H7 (cell line): Measurements from ENCODE around the gene USP48. TPM values are rescaled to one million over a fixed set of nuclear protein-coding genes. Genes with fewer than 3 reads are reported as not detected.
A peak's percentile ranks its signal among the peaks of the same experiment; 100 is the strongest.

Experiments
- DNase-seq: peaks from one replicate; pipeline ENCODE4 v3.0.0; 2012
- H3K27me3 ChIP-seq: 2 replicates; pipeline ENCODE4 v1.6.0; 2011; ENCODE audit warnings: mild to moderate bottlenecking, low read length; ENCODE audit not compliant: control insufficient read depth, insufficient read depth
- H3K36me3 ChIP-seq: replicated peaks from 2 replicates; pipeline ENCODE4 v1.5.1; 2011; ENCODE audit warnings: low read length; ENCODE audit not compliant: control insufficient read depth, insufficient read depth
- H3K4me3 ChIP-seq: 2 replicates; pipeline ENCODE4 v1.5.1; 2011; ENCODE audit warnings: low read depth, mild to moderate bottlenecking, control low read depth, low read length, moderate library complexity; ENCODE audit not compliant: insufficient read depth
- total RNA-seq: library from RNA; depleted of rRNA; stranded (reverse); fragments of >200 nt; shearing (Covaris generic); gene quantifications from 2 replicates; pipeline ENCODE4 v1.2.3, GENCODE V29; 2014

The USP48 gene
- total RNA-seq, 1 experiment from 2014 or later: 37.1 TPM

- no peaks in the 10 kb centered on the region for H3K36me3 ChIP-seq
- no peak for DNase-seq
- peaks cover 11% of the 10 kb centered on the region for H3K27me3 ChIP-seq
- no peak overlapping the region for H3K4me3 ChIP-seq
Measured at GRCh38 chr1:21662426-21663247, 120.3 kb downstream of the USP48 start.

DNA sequence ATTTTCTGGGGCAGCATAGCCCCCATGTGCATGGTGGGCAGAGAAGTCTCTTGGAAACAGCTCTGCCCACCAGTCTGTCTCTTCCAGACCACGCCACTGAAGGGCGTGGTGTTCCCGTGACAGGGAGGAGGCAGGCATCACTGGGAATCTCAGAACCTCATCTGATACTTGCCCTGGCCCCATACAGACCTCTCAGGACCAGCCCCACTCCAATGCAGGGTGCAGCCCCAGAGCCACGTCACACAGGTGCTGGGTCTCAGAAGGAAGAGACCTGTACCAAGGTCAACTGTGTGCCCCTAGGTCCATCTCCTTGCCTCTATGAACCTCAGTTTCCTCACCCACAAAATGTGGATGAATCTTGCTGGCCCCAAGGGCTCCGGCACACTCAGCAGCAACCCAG, 121.1 kb downstream of the USP48 start:
- peaks cover 11% of the 10 kb centered on the region for H3K27me3 ChIP-seq
- no peak for DNase-seq
- no peak overlapping the region for H3K4me3 ChIP-seq
- H3K36me3 ChIP-seq: no peaks in the 10 kb centered on the region

DNA sequence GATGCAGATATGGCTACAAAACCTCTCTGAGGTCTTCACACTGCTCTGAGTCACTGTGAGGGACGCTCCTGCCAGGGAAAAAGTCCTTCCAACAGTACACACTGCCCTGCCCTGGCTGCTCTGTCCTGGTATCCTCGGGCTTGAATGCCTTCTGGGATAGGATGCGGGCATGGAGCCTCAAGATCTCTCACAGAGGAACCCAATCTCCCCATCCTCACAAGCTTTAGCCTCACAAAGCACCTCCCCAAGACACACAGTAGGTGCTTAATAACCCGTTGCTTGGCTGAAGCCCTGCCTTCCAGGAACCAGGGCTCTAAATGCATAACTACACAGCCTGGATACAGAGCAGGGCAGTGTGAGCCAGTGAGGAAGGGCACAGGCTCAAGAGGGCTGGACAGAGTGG, 123.0 kb downstream of the USP48 start:
- Histone ChIP-seq H3K27me3 (peaks cover 11% of the 10 kb centered on the region), H3K36me3 (no peaks in the 10 kb centered on the region), H3K4me3 (no peak overlapping the region)
- no peak for DNase-seq

GRCh38 chr1:21659099-21659923, 123.6 kb downstream of the USP48 start:
- peaks cover 11% of the 10 kb centered on the region for H3K27me3 ChIP-seq
- peak overlapping the region; percentile 49 for H3K4me3 ChIP-seq
- DNase-seq: peak; percentile 100
- H3K36me3 ChIP-seq: no peaks in the 10 kb centered on the region

DNA sequence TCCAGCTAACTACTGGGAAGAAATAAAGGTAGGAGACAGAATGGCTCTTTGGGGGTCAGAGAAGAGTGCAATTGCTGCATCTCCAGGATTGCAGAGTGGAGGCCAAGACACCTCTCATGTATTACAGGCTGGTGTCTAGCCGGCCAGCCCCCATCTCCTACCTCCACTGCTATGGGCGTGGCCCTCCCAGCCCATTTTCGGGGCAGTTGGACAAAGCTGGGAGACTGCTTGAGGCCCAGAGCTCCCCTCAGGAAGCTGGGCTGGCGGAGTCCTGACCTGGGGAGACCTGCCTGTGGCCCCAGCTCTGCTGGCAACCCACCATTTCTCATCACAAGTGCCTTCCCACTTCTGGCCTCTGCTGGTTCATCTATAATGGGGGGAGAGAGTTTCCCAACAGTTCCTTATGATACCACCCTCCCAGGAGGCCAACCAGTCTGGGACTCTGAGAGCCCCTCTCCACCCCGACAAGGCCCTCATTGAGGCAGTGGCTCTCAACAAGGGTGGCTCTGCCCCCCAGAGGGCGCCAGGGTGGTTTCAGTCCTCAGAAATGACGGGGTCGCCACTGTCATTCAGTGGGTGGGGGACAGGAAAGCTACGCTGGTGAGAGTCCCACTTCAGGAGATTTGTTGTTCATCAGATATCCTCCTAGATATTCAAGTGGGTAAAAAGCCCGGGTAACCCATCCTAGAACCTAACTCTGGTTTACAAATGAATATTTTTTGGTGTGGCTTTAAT, 125.3 kb downstream of the USP48 start:
- peak; percentile 68 for DNase-seq
- H3K4me3 ChIP-seq: no peak overlapping the region
- H3K36me3 ChIP-seq: no peaks in the 10 kb centered on the region
- H3K27me3 ChIP-seq: peaks cover 14% of the 10 kb centered on the region

GRCh38 chr1:21655748-21656147, 127.2 kb downstream of the USP48 start:
- peak; percentile 93 for DNase-seq
- peaks cover 27% of the 10 kb centered on the region for H3K27me3 ChIP-seq
- no peaks in the 10 kb centered on the region for H3K36me3 ChIP-seq
- no peak overlapping the region for H3K4me3 ChIP-seq

DNA sequence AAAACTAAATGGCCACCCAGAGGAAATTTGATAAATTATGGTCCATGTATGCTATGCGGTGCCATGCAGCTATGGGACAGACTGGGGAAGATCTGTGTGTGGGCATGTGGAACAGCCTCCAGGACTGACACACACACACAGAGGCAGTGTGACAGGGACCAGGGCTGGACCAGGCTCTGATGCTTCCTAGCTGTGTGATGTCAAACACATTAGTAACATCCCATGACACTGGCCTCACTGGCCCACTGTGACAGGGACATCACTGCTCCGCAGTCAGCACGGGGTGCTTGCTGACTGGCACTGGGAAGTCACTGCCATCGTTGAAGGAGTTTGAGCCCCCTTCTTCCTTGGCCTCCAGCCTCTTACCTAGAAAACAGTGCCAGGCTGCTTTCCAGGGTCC, 127.7 kb downstream of the USP48 start:
- Histone ChIP-seq H3K36me3 (no peaks in the 10 kb centered on the region), H3K27me3 (peaks cover 28% of the 10 kb centered on the region), H3K4me3 (no peak overlapping the region)
- DNase-seq: no peak

- Histone ChIP-seq H3K27me3 (peaks cover 19% of the 10 kb centered on the region), H3K4me3 (no peak overlapping the region), H3K36me3 (no peaks in the 10 kb centered on the region)
- DNase-seq: no peak
Measured at GRCh38 chr1:21654209-21654608, 128.7 kb downstream of the USP48 start.

- no peak overlapping the region for H3K4me3 ChIP-seq
- H3K36me3 ChIP-seq: no peaks in the 10 kb centered on the region
- DNase-seq: peak; percentile 53
- peaks cover 19% of the 10 kb centered on the region for H3K27me3 ChIP-seq
Measured at GRCh38 chr1:21653744-21654100, 129.2 kb downstream of the USP48 start.

DNA sequence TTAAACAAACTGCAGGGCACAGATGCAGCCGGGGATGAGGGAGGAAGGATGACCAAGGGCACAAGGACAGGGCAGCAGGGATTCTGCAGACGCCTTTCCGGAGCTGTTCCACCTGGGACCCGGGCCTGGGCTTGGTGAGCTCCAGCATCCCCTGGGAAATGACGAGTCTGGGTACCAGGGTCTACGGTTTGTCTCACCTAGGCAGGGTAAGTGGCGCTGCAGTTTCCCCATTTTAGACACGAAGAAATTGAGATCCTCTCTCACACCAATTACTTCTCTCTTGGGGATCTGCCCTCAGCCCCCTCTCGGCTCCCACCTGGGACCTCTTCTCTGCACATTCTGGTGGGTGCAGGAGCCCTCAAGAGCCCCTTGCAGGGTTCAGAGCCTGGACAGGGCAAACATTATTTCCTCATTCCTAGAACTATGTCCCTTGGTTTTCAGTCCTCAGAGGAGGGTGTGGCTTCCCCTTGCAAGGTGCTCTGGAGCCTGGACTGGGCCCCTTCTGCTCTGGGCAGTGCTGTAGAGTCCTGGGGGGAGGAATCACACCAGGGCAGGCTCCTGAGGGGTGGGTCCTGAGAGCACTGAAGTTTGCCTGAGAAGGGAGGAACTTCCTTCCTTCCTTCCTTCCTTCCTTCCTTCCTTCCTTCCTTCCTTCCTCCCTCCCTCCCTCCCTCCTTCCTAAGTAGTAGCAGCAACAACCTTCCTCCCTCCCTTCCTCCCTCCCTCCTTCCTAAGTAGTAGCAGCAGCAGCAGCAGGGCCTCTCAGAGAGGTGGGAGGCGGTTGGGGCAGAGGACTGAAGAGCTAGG, 129.8 kb downstream of the USP48 start:
- no peak overlapping the region for H3K4me3 ChIP-seq
- DNase-seq: peak; percentile 57
- H3K27me3 ChIP-seq: peaks cover 19% of the 10 kb centered on the region
- no peaks in the 10 kb centered on the region for H3K36me3 ChIP-seq

DNA sequence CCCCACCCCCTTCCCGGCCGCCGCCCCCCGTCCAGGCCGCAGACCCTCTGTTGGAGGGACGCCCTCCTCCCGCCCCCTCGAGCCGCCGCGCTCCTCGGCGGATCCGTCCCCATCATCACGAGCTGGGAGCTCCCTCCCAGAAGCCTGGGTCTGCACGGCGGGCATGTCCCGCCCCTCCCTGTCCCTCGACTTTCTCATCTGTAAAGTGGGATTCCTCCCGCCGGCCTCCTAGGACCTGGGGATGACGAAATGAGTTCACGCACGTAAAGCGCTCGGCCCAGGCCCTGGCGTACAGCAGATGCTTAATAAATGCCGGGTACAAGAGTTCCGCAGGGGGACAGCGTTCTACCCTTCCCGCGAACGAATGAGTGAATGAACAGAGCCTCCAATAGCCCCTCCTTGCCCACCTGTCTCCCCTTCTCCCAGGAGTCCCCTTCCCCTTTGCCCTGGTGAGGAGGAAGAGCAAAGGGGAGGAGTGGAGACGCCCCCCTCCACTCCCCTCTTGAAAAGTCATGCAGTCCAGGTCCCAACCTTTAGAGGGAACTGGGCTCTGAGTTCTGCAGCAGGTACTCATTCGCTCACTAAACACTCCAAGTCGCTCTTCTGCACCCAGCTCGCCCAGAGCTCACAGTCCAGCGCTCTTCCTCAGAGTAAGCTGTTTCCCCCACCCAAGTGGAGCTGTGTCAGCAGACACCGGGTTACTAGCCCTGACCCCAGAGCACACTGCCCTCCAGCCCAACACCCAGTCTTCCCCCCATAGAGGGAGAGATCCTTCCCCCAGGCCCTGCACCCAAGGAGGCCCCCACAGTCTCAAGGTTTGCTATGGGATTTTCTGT, 130.6 kb downstream of the USP48 start:
- Histone ChIP-seq H3K36me3 (no peaks in the 10 kb centered on the region), H3K4me3 (peak overlapping the region; percentile 40), H3K27me3 (peaks cover 19% of the 10 kb centered on the region)
- DNase-seq: peak; percentile 83

DNA sequence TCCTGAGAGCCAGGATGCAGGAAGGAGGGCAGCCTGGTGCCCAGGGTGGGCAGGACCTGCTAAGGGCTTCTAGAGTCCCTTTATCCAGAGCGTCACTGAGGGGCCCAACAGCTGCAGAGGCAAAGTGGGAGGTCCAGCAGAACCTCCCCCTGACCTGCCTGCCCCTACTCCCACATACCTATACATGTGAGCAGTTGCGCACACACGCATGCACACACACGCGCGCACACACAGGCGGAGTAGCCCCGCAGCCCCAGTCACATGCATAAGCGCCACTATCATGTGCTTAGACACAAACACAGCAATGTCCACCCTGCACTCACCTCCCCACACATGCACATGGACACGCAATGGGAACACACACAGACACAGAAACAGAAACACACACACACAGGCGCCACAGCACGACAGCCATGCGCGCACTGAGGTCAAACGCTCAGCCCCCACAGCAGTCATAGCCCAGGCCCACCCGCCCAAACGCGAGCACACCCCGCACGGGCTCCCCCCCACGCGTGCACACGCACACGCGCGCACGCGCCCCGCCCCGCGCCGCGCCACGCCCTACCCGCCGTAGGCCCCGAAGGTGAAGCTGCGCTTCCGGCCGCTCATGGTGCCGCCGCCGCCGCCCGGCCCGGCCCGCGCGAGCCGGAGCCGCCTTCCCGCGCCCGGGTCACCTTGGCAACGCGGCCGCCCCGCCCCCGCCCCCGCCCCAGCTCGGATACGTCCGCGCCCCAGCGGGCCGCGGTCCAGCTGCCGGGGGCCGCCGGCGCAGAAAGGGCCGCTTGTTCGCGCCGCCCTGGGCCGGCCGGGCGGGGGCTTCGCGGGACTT, 131.5 kb downstream of the USP48 start:
- H3K4me3 ChIP-seq: peak overlapping the region; percentile 40
- DNase-seq: peak; percentile 98
- no peaks in the 10 kb centered on the region for H3K36me3 ChIP-seq
- H3K27me3 ChIP-seq: peaks cover 19% of the 10 kb centered on the region

GRCh38 chr1:21650400-21650799, 132.5 kb downstream of the USP48 start:
- Histone ChIP-seq H3K27me3 (peaks cover 19% of the 10 kb centered on the region), H3K36me3 (no peaks in the 10 kb centered on the region), H3K4me3 (no peak overlapping the region)
- no peak for DNase-seq
